SK-N-SH (cell line): ENCODE results near the gene ZGPAT. TPM values are rescaled to one million over a fixed set of nuclear protein-coding genes. Genes with fewer than 3 reads are reported as not detected.

ENCODE experiments used
- CTCF ChIA-PET: fragments of 300-600, 350-600 bp; formaldehyde crosslinking; extraction: SDS; loops from one replicate; lab custom pipeline; 2021; lab: Yijun Ruan, JAX
- POLR2A ChIA-PET: fragments of 350-600 bp; sonication (Branson Sonifier 250); formaldehyde crosslinking; extraction: SDS; loops from one replicate; lab custom pipeline; 2020; ENCODE audit warnings: antibody characterized with exemption, inconsistent platforms; lab: Yijun Ruan, JAX
- DNase-seq: peaks from one replicate; pipeline ENCODE4 v3.0.0; 2012
- H2AFZ ChIP-seq: fragments of 200-600 bp; sonication (generic); 2 replicates; pipeline ENCODE4 v1.8.1; 2016; ENCODE audit warnings: antibody characterized with exemption, mild to moderate bottlenecking, low read depth
- H3F3A ChIP-seq: fragments of 200-600 bp; sonication (generic); replicated peaks from 2 replicates; pipeline ENCODE3; 2016; ENCODE audit warnings: antibody characterized with exemption, mild to moderate bottlenecking; ENCODE audit not compliant: insufficient read depth
- H3K27ac ChIP-seq, 2 experiments: fragments of 200-500 bp in 1 of 2; fragments of 200-600 bp in 1 of 2; sonication (Bioruptor generic) in 1 of 2; sonication (generic), shearing (Covaris generic) in 1 of 2; 2 replicates each; pipeline versions ENCODE4 v1.5.1 to v1.6.1; 2014 to 2016; ENCODE audit warnings: low read depth in 2 of 2, inconsistent platforms in 1 of 2, low read length in 1 of 2, mild to moderate bottlenecking in 1 of 2, mixed read lengths in 1 of 2
- H3K27me3 ChIP-seq: fragments of 200-600 bp; sonication (generic), shearing (Covaris generic); 2 replicates; pipeline ENCODE4 v1.6.1; 2016; ENCODE audit warnings: mixed run types; ENCODE audit not compliant: insufficient read depth
- H3K36me3 ChIP-seq, 2 experiments: fragments of 200-500 bp in 1 of 2; fragments of 200-600 bp in 1 of 2; sonication (Bioruptor generic) in 1 of 2; sonication (generic) in 1 of 2; replicated peaks in 1 of 2; 2 replicates each; pipeline versions ENCODE3 to v1.5.1; 2014 to 2016; ENCODE audit warnings: low read length in 1 of 2, mild to moderate bottlenecking in 1 of 2; ENCODE audit not compliant: insufficient read depth in 2 of 2, control insufficient read depth in 1 of 2
- H3K4me1 ChIP-seq, 2 experiments: fragments of 200-500 bp in 1 of 2; fragments of 200-600 bp in 1 of 2; sonication (Bioruptor generic) in 1 of 2; sonication (generic), shearing (Covaris generic) in 1 of 2; 2 replicates each; pipeline versions ENCODE4 v1.5.1 to v1.6.1; 2014 to 2016; ENCODE audit warnings: low read depth in 1 of 2, low read length in 1 of 2, mixed run types in 1 of 2; ENCODE audit not compliant: insufficient read depth in 2 of 2, control insufficient read depth in 1 of 2
- H3K4me2 ChIP-seq: fragments of 200-600 bp; sonication (generic), shearing (Covaris generic); 2 replicates; pipeline ENCODE4 v1.6.1; 2017; ENCODE audit warnings: mixed run types
- H3K4me3 ChIP-seq, 2 experiments: fragments of 200-500 bp in 1 of 2; fragments of 200-600 bp in 1 of 2; sonication (Bioruptor generic) in 1 of 2; sonication (generic), shearing (Covaris generic) in 1 of 2; 2 replicates each; pipeline versions ENCODE4 v1.5.1 to v1.8.1; 2014 to 2016; ENCODE audit warnings: low read depth in 2 of 2, inconsistent platforms in 1 of 2, low read length in 1 of 2, mild to moderate bottlenecking in 1 of 2, mixed read lengths in 1 of 2, moderate library complexity in 1 of 2
- H3K79me2 ChIP-seq: fragments of 200-600 bp; sonication (generic); 2 replicates; pipeline ENCODE4 v1.8.1; 2017; ENCODE audit warnings: mild to moderate bottlenecking; ENCODE audit not compliant: insufficient read depth
- H3K9ac ChIP-seq: fragments of 200-600 bp; sonication (generic); 2 replicates; pipeline ENCODE4 v1.6.1; 2017; ENCODE audit warnings: mixed run types
- H3K9me2 ChIP-seq: fragments of 200-600 bp; sonication (generic); 2 replicates; pipeline ENCODE4 v1.6.1; 2017; ENCODE audit warnings: mixed run types
- H3K9me3 ChIP-seq: fragments of 200-600 bp; sonication (generic); 2 replicates; pipeline ENCODE4 v1.6.1; 2017; ENCODE audit warnings: mixed run types, mild to moderate bottlenecking, moderate library complexity
- H4K20me1 ChIP-seq: fragments of 200-600 bp; sonication (generic); 2 replicates; pipeline ENCODE4 v1.6.1; 2017; ENCODE audit warnings: mild to moderate bottlenecking, mixed run types; ENCODE audit not compliant: insufficient read depth
- CHD2 ChIP-seq: fragments of 150-350 bp; IDR thresholded peaks from 2 replicates; pipeline ENCODE4 v1.6.1; 2018; ENCODE audit warnings: low read length; ENCODE audit not compliant: partially characterized antibody
- FOXJ3 ChIP-seq: sonication (generic); formaldehyde crosslinking; IDR thresholded peaks from 2 replicates; pipeline ENCODE4 v1.5.1; 2020; ENCODE audit warnings: mild to moderate bottlenecking, missing genetic modification reagents
- GATA2 ChIP-seq: sonication (generic); formaldehyde crosslinking; IDR thresholded peaks from 2 replicates; pipeline ENCODE4 v1.5.0; 2020; ENCODE audit warnings: mild to moderate bottlenecking, missing genetic modification reagents
- MEF2A ChIP-seq: IDR thresholded peaks from 2 replicates; pipeline ENCODE4 v1.4.0; 2012; ENCODE audit warnings: low read depth, borderline replicate concordance
- RAD21 ChIP-seq: IDR thresholded peaks from 2 replicates; pipeline ENCODE4 v1.6.1; 2012; ENCODE audit warnings: mild to moderate bottlenecking, low read length
- RFX5 ChIP-seq: IDR thresholded peaks from 2 replicates; pipeline ENCODE4 v1.6.1; 2012; ENCODE audit warnings: mild to moderate bottlenecking, improper control_type of control experiment, low read length
- SMC3 ChIP-seq: IDR thresholded peaks from 2 replicates; pipeline ENCODE4 v1.6.1; 2012; ENCODE audit warnings: low read depth, low read length, improper control_type of control experiment
- TCF12 ChIP-seq: IDR thresholded peaks from 2 replicates; pipeline ENCODE4 v1.4.0; 2012
- WGBS: methylation state at CpG from one replicate; pipeline ENCODE4 v1.1.6; 2017; ENCODE audit warnings: low lambda C conversion rate; 5-methylcytosine and 5-hydroxymethylcytosine counted together
- polyA plus RNA-seq, 3 experiments: library from polyadenylated mRNA; depleted of rRNA; stranded (reverse); fragments of >200 nt; gene quantifications; 2 replicates each; pipeline ENCODE4 v1.2.3, GENCODE V29; 2012
- TF ChIP-seq, protein P1 (sequence below): IDR thresholded peaks from 2 replicates; pipeline ENCODE4; 2012
- TF ChIP-seq, protein P2 (sequence below): fragments of 150-350 bp; IDR thresholded peaks from 2 replicates; pipeline ENCODE4 v1.6.1; 2016; ENCODE audit warnings: mild to moderate bottlenecking, low read depth, low read length
- TF ChIP-seq, protein P3 (sequence below): fragments of 150-350 bp; IDR thresholded peaks from 2 replicates; pipeline ENCODE4 v1.6.1; 2017; ENCODE audit warnings: antibody characterized with exemption, low read length, low read depth, borderline replicate concordance
- TF ChIP-seq, protein P4 (sequence below): IDR thresholded peaks from 2 replicates; pipeline ENCODE4 v1.4.0; 2012; ENCODE audit warnings: low read depth, borderline replicate concordance

Gene ZGPAT
- polyA plus RNA-seq, 1 of the 3 experiments (the other 2 are of a cell fraction) = 33.7 TPM

DNA sequence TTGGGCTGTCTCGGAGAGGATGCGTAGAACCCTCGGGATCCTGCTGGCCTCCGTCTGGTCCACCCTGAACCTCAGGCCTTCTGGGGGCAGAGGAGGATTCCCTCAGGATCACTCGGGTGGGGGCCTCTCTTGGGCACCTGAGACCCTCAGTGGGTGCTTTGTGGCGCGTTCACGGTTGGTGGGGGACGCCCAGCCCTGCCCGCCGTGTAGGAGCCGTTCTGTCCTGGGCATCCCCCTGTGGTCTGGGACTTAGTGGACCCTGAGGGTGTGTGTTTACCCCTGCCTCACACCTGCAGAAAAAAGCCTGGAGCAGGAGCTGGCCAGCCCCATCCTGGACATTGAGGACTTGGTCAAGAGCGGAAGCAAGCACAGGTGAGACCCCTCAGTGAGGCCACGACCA lies 42.1 kb upstream of the ZGPAT start:
- CTCF ChIA-PET = no interaction called here
- no peaks in the 10 kb centered on the region for H3K9me2 ChIP-seq
- no peak for TF ChIP-seq RAD21
- TF ChIP-seq CHD2 = no peak
- TF ChIP-seq GATA2 (CRISPR knock-in tag) = no peak
- no peak for TF ChIP-seq RFX5
- H3K4me2 ChIP-seq = no peak overlapping the region
- no peak overlapping the region for H3K4me3 ChIP-seq
- WGBS = 96% methylated on average over 11 of the region's 14 CpGs
- H3K9me3 ChIP-seq = no peaks in the 10 kb centered on the region
- no peaks in the 10 kb centered on the region for H3K27me3 ChIP-seq
- H3K9ac ChIP-seq = no peak overlapping the region
- POLR2A ChIA-PET = no interaction called here
- H4K20me1 ChIP-seq = no peaks in the 10 kb centered on the region
- H3K36me3 ChIP-seq = peaks cover 0 to 61% of the 10 kb centered on the region in 2 experiments
- H3K27ac ChIP-seq = no peak overlapping the region
- peaks cover 9% of the 10 kb centered on the region; the same call in 1 of the 2 replicates for H3K79me2 ChIP-seq
- no peak overlapping the region for H2AFZ ChIP-seq
- H3K4me1 ChIP-seq = no peaks in the 10 kb centered on the region
- DNase-seq = no peak
- no peaks in the 10 kb centered on the region for H3F3A ChIP-seq

DNA sequence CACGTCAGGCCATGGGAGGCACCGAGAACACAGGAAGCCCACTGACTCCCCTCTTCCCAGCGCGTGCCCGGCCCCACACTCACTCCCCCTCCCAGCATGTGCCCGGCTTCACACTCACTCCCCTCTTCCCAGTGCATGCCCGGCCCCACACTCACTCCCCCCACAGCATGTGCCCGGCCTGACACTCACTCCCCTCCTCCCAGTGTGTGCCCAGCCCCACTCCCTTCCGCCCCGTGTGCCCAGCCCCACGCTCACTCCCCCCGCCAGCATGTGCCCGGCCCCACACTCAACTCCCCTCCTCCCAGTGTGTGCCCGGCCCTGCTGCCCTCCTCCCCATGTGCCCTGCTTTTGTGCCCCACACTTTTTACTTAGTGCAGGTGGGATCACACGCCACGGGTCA lies 40.0 kb upstream of the ZGPAT start:
- no peaks in the 10 kb centered on the region for H4K20me1 ChIP-seq
- 95% methylated on average over 16 of the region's 16 CpGs for WGBS
- H3K4me3 ChIP-seq = no peak overlapping the region
- no peak for DNase-seq
- ChIA-PET CTCF (no interaction called here), POLR2A (no interaction called here)
- no peak overlapping the region for H3K27ac ChIP-seq
- 0 out of 2 replicates have a peak, but pooled peaks cover 4% of the 10 kb centered on the region for H3K79me2 ChIP-seq
- no peaks in the 10 kb centered on the region for H3K9me3 ChIP-seq
- no peak overlapping the region for H3K9ac ChIP-seq
- H3F3A ChIP-seq = no peaks in the 10 kb centered on the region
- H3K4me2 ChIP-seq = no peak overlapping the region
- no peaks in the 10 kb centered on the region for H3K9me2 ChIP-seq
- no peak overlapping the region for H2AFZ ChIP-seq
- peaks cover 0 to 42% of the 10 kb centered on the region in 2 experiments for H3K36me3 ChIP-seq
- no peaks in the 10 kb centered on the region for H3K4me1 ChIP-seq
- TF ChIP-seq, protein P1, sequence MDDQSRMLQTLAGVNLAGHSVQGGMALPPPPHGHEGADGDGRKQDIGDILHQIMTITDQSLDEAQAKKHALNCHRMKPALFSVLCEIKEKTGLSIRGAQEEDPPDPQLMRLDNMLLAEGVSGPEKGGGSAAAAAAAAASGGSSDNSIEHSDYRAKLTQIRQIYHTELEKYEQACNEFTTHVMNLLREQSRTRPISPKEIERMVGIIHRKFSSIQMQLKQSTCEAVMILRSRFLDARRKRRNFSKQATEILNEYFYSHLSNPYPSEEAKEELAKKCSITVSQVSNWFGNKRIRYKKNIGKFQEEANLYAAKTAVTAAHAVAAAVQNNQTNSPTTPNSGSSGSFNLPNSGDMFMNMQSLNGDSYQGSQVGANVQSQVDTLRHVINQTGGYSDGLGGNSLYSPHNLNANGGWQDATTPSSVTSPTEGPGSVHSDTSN = no peak
- TF ChIP-seq MEF2A = no peak
- TF ChIP-seq, protein P2, sequence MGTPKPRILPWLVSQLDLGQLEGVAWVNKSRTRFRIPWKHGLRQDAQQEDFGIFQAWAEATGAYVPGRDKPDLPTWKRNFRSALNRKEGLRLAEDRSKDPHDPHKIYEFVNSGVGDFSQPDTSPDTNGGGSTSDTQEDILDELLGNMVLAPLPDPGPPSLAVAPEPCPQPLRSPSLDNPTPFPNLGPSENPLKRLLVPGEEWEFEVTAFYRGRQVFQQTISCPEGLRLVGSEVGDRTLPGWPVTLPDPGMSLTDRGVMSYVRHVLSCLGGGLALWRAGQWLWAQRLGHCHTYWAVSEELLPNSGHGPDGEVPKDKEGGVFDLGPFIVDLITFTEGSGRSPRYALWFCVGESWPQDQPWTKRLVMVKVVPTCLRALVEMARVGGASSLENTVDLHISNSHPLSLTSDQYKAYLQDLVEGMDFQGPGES = no peak
- no peak for TF ChIP-seq FOXJ3 (CRISPR knock-in tag)
- no peaks in the 10 kb centered on the region for H3K27me3 ChIP-seq

DNA sequence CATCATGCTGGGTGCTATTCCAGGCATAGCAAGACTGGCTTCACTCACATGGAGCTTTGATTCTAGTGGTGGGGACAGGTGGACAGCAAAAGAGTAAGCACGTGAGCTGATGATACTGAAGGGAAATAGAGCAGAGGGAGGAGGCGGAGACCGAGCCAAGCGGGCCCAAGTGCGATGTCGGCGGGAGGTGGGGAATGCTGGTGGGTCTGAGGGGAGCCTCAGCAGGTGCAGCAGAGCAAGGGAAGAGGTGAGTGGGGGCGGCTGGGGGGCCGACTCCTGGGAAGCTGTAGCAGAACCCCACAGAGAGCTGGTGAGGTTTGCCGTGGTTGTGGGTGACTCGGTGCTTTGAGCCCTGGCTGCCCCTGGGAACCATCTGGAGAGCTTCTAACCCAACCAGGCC lies 39.5 kb upstream of the ZGPAT start:
- H4K20me1 ChIP-seq = no peaks in the 10 kb centered on the region
- H3K36me3 ChIP-seq = peaks cover 0 to 37% of the 10 kb centered on the region in 2 experiments
- H3K27me3 ChIP-seq = no peaks in the 10 kb centered on the region
- no peaks in the 10 kb centered on the region for H3F3A ChIP-seq
- ChIA-PET POLR2A (interaction anchor here (0.6 kb wide), 1 partner anchor 63 kb away, joined by 3 read pairs; no protein-coding TSS in a partner anchor), CTCF (interaction anchor here (1.2 to 1.5 kb wide), 2 partner anchors 172 to 305 kb away, joined by 3 to 4 read pairs; no protein-coding TSS in a partner anchor)
- no peak overlapping the region for H3K4me3 ChIP-seq
- H3K79me2 ChIP-seq = 0 out of 2 replicates have a peak, but pooled peaks cover 4% of the 10 kb centered on the region
- DNase-seq = no peak
- no peak overlapping the region for H3K4me2 ChIP-seq
- 87% methylated on average over 10 of the region's 11 CpGs for WGBS
- H3K4me1 ChIP-seq = no peaks in the 10 kb centered on the region
- no peaks in the 10 kb centered on the region for H3K9me2 ChIP-seq
- no peaks in the 10 kb centered on the region for H3K9me3 ChIP-seq
- H3K9ac ChIP-seq = no peak overlapping the region
- no peak overlapping the region for H2AFZ ChIP-seq
- H3K27ac ChIP-seq = no peak overlapping the region
- TF ChIP-seq TCF12 = no peak
- TF ChIP-seq SMC3 = no peak
- TF ChIP-seq, protein P3, sequence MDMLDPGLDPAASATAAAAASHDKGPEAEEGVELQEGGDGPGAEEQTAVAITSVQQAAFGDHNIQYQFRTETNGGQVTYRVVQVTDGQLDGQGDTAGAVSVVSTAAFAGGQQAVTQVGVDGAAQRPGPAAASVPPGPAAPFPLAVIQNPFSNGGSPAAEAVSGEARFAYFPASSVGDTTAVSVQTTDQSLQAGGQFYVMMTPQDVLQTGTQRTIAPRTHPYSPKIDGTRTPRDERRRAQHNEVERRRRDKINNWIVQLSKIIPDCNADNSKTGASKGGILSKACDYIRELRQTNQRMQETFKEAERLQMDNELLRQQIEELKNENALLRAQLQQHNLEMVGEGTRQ = no peak
- TF ChIP-seq RAD21 = no peak
- TF ChIP-seq, protein P2 = no peak
- TF ChIP-seq, protein P4, sequence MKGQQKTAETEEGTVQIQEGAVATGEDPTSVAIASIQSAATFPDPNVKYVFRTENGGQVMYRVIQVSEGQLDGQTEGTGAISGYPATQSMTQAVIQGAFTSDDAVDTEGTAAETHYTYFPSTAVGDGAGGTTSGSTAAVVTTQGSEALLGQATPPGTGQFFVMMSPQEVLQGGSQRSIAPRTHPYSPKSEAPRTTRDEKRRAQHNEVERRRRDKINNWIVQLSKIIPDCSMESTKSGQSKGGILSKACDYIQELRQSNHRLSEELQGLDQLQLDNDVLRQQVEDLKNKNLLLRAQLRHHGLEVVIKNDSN = no peak
